ENCODE measurements around the gene BCDIN3D.
"Not testable (repeated sequence)": the region's sequence is repeated elsewhere in the genome, so short reads cannot be mapped to it uniquely, and the experiment has no call there.

Gene BCDIN3D

GRCh38 chr12:49842519-49843352 is at the start of gene BCDIN3D:
TSS of gene BCDIN3D (minus strand) at chr12:49843106. CDS start at chr12:49843087, 19 bp downstream.
- peak; percentile 88 for DNase-seq (ENCODE audit: low read depth)

DNA sequence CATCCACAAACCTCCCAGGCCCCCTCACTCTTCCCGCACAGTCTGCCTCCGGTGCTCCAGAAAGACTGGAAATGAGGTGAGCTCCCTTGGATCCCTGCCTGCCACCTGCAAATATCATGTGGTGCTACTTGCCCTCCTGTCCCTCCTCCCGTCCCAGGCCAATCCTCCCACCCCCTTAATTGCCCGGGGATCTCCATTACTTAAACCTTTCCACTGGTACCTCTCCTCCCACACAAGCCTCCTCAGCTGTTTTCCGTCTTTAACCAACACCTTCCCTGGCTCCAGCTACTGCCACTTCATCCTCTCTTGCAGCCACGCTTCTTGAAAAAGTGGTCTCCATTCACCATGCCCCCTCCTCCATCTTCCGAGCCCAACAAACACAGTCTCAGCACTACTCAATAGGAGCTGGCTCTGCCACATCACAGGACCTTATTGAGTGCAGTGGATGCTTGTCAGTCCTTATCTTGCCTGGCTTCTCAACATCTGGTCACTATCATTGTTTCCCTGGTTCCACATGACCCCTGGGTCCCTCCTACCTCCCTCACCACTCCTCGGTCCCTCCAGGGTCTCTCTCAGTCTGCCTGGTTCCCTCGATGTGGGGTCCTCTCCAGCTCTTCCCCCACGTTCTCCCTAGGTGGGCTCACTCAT is 49.3 kb upstream of the BCDIN3D start:
- no peak for DNase-seq (ENCODE audit: low read depth)

DNA sequence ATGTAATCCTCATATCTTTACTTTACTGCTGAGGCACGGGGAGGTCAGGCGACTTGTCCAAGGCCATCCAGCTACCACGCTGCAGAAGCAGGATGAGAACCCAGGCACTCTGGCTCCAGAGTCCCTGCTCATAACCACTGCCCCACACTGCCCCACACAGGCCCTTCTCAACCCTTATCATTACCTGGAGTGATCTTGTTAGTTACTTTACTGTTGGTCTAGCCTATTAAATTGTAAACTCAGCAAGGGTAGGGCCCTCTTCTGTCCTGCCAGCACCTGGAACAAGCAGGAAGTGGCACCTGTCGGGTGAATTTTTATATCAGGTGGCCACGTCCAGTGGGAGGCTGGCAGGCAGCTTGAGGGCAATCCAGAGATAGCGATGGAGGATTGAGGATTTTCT is 48.6 kb upstream of the BCDIN3D start:
- DNase-seq (ENCODE audit: low read depth): no peak

GRCh38 chr12:49891012-49891411 is 48.1 kb upstream of the BCDIN3D start:
- DNase-seq (ENCODE audit: low read depth): no peak

DNA sequence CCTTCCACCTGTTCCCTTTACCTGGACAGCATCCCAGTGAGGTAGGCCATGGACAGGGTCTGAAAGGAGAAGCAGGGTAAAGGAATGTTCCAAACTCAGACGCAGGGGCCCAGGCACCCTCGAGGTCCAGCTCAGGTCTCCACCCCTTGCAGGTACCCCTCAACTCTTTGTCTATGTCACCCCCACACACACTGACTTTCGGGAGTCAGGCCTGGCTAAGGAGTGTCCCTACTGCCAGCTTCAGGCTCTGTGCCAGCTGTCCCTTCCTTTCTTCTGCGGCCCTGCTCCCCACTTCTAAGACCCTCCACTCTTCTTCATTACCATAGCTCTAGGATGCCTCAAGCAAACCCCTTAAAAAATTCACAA is 47.2 kb upstream of the BCDIN3D start:
- DNase-seq (ENCODE audit: low read depth): no peak

DNA sequence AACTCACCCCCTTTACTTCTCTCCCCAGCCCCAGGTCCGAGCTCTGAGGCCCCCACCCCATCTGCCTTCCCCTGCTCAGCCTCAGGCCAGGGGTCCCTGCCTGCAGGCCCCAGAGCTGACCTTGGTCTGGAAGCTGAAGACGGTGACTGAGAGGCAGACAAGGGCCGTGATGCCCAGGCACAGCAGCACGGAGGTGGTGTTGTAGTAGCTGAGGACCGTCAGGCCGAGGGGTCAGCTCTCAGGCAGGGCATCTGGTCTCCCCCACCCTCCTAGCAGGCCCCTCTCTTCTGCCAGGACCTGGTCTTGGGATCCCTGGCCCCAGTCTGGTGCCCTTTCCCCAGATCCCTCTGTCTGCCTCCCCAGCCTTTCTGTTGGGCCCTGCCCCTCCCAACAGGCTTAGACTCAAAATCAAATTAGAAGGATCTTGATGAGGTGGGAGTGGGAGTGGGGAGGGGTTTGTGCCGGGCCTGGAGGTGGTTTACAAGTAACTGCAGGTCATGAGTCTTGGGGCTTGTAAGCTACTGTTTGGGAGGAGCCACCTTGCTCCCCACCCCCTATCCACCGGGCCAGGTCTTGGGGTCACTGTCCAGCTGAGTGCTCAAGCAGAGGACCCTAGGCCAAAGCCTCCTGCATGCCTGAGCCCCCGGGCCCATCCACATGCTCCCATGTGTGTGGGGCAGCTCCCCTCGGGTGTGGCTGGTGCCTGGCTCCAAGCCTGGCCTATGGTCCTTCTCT is 46.6 kb upstream of the BCDIN3D start:
- no peak for DNase-seq (ENCODE audit: low read depth)

DNA sequence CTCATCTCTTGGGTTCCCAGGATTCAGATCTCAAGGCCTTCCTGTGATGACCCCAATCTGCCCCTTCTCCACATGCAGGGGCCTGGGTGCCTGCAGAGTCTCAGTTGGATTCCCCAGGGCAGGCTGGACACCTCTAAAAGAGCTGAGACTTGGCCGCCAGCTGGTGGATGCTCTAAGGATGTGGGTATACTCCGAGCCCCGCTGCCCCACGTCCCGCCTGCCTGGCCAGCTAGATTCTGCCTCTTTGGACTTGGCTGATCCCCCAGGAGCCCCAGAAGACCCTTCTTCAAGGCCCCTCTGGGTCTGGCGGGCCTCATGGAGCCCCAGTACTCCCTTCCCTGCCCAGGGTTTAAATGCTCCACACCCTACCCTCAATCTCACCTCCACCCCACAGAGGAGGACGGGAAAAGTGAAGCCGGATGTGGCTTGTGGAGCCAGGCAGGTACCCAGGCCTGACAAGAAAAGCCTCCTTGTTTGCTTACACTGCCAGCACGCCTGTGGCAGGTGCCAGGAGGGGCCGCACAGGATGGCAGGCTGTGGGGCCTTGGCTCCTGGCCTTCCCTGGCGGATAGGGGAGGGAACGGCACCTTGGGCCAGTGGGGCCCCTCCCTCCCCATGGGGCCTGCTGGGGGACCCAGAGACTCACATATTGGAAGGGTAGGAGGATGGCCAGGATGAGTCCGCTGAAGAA is 45.7 kb upstream of the BCDIN3D start:
- no peak for DNase-seq (ENCODE audit: low read depth)

DNA sequence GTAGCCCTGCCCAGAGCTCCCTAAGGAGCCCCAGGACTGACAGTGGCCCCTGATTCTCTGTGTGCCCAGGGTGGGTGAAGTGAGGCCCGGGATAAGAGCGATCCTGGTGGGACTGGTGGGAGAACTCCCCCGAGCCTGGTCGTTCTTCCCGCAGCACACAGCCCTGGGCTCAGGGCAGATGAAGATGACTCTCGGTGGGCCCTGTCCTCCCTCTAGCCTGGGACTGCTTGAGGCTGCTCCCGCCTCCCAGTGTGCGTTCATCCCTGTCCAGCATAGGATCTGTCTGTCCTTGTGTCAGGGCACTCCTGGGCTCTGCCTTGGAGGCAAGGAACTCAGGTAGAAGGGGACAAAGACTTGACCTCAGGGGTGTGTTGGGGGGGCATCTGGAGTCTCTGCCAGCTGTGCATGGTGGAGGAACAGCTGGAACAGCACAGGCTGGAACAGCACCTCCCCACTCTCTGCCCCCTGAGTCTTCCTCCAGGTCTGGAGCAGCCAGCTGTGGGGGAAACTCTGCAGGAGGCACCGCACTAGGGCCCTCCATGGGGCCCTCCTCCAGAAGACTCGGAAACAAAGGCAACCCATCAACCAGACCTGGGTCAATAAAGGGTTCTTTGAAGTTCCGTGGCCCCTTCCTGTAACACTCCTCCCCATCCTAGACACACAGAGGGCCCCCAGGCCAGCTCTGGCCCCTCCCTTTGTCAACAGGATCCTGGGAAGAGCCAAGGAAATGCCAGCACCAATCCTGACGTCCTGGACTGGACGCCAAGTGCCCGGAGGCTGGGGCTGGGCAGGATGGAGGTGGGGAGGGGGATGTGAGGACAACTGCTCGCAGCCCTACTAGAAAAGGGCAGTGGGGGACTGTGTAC is 44.9 kb upstream of the BCDIN3D start:
- DNase-seq (ENCODE audit: low read depth): no peak

DNA sequence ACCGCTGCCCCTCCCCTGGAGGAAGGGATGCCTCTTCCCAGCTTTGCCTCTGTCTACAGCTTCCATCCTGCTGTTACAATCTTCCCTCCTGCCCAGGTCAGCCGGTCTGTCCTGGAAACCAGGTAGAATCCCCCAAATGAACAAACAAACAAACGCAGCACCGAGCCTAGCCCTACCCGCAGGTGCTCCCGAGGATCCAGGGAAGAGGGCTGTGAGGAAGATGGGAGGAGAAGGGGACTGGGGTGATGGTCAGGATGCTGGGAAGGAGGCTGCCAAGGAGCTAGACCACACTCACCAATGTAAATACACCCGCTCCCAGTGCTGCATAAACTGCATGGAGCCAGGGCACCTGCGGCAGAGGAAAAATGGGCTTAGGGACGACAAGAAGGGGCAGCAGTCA is 44.2 kb upstream of the BCDIN3D start:
- no peak for DNase-seq (ENCODE audit: low read depth)

- no peak for DNase-seq (ENCODE audit: low read depth)
These were observed 43.0 kb upstream of the BCDIN3D start for GRCh38 chr12:49885663-49886461.

- DNase-seq (ENCODE audit: low read depth): no peak
These were observed 42.2 kb upstream of the BCDIN3D start for GRCh38 chr12:49885118-49885517.

GRCh38 chr12:49882851-49883464 is 40.1 kb upstream of the BCDIN3D start:
- no peak for DNase-seq (ENCODE audit: low read depth)

GRCh38 chr12:49882248-49882850 is 39.4 kb upstream of the BCDIN3D start:
- DNase-seq (ENCODE audit: low read depth): no peak

DNA sequence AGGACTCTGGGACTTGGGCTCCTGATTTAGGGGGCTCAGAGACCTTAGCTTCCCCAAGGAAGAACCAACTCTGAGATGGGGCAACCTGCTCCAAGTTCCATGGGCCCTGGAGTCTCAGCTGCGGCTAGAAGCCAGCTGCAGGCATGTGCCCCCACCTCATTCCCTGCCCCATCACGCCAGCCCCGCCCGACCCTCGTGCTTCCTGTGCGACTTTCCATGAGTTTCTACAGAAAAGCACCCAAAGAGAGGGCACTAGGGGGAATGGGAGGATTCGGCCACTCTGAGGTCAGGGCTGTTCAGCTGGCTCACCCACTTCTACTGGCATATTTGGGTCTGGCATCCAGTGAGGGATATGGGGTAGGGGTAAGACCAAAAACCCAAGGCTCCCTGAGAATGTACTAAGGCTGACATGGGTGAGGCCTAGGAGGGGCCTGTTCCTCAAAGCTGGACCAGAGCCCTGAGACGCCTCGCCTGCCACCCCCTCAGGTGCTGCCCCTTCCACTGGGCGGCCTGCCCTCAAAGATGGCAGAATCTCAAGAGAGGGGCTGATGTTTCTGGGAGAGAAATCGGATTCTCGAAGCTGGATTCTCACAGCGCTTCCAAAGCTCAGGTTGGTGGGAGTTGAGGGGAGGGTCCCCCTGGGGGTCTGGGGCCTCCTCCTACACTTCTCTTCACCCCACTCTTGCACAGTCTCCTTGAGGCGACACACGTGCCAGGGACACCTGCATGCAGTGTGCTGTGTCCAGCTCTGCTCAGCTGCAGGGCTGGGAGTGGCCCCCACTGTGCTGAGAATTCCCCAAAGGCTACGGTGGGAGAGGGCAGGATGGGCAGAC is 38.7 kb upstream of the BCDIN3D start:
- no peak for DNase-seq (ENCODE audit: low read depth)

DNA sequence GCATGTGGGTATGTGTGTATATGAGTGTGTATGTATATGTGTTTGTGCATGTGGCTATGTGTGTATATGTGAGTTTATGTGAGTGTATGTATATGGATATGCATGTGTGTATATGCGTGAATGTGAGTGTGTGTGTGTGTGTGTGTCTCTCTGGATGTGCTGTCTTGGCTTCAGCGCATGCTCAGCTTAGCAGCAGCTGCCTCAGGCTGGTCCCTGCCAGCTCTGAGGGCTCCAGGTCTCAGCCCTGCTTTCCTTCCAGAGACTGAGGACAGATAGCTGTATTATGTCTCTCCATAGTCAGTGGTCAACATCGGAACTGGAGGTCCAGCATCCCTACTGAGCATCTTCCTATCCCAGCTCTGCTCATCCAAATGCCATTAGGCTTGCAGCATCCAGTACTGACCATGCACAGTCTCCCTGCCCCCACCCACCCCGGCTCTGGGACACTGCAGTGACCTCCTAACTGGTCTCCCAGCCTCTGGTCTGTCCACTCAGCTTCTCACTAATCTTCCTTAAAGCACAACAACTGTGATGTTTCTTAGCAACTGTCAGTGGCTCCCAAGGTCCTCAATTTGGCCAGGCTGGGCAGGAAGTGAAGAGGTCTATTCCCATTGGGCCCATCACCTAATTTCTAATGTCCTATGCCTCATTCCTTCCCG is 38.0 kb upstream of the BCDIN3D start:
- no peak for DNase-seq (ENCODE audit: low read depth)

- DNase-seq (ENCODE audit: low read depth): not testable (repeated sequence)
These were observed 36.2 kb upstream of the BCDIN3D start for GRCh38 chr12:49879065-49879464.

DNA sequence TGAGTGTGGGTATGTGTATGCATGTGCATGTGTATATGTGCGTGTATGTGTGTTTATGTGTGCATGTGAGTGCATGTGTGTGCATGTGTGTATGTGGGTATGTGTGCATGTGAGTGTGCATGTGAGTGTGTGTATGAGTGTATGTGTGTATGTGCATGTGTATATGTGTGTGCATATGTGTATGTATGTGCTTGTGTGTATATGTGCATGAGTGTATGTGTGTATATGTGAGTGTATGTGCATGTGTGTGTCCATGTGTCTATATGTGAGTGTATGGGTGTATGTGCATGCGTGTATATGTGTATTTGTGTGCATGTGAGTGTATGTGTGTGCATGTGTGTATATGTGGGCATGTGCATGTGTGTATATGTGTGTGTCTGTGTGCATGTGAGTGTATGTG is 35.1 kb upstream of the BCDIN3D start:
- DNase-seq (ENCODE audit: low read depth): no peak

- DNase-seq (ENCODE audit: low read depth): no peak
These were observed 34.2 kb upstream of the BCDIN3D start for GRCh38 chr12:49877066-49877465.
